SU-DHL-6 (cell line): ENCODE measurements around the gene EXOC4.

Source experiments
- H2AFZ ChIP-seq: fragments of 200-600 bp; sonication (generic); 2 replicates; pipeline ENCODE4 v1.6.1; 2014; ENCODE audit warnings: low read depth, mild to moderate bottlenecking, moderate library complexity, mixed read lengths, antibody characterized with exemption, low read length; ENCODE audit not compliant: severe bottlenecking
- H3F3A ChIP-seq: fragments of 200-600 bp; shearing (Covaris generic); 2 replicates; pipeline ENCODE4 v1.6.0; 2016; ENCODE audit warnings: antibody characterized with exemption, mild to moderate bottlenecking; ENCODE audit not compliant: insufficient read depth
- H3K27ac ChIP-seq: fragments of 200-600 bp; sonication (generic); 2 replicates; pipeline ENCODE4 v1.5.1; 2016; ENCODE audit warnings: low read depth, mild to moderate bottlenecking, low read length, moderate library complexity, mixed read lengths
- H3K27me3 ChIP-seq: fragments of 200-600 bp; sonication (generic), shearing (Covaris generic); 2 replicates; pipeline ENCODE4 v1.6.0; 2014; ENCODE audit warnings: mild to moderate bottlenecking, low read length
- H3K36me3 ChIP-seq: fragments of 200-600 bp; sonication (generic); 2 replicates; pipeline ENCODE4 v1.6.1; 2014; ENCODE audit warnings: mild to moderate bottlenecking, low read length, mixed read lengths
- H3K4me2 ChIP-seq: fragments of 300-600, 200-600 bp; shearing (Covaris generic), sonication (generic); 2 replicates; pipeline ENCODE4 v1.6.0; 2014; ENCODE audit warnings: low read length, low read depth, mild to moderate bottlenecking; ENCODE audit not compliant: poor library complexity, severe bottlenecking
- H3K4me3 ChIP-seq: fragments of 200-600 bp; sonication (generic); 2 replicates; pipeline ENCODE4 v1.5.1; 2014; ENCODE audit warnings: antibody characterized with exemption, low read length, mild to moderate bottlenecking, mixed read lengths; ENCODE audit not compliant: insufficient read depth, poor library complexity, severe bottlenecking
- H3K79me2 ChIP-seq: fragments of 200-600 bp; sonication (generic); 2 replicates; pipeline ENCODE4 v1.6.1; 2014; ENCODE audit warnings: mild to moderate bottlenecking, low read length, moderate library complexity; ENCODE audit not compliant: insufficient read depth
- H3K9ac ChIP-seq: fragments of 200-600 bp; sonication (generic); 2 replicates; pipeline ENCODE4 v1.7.0; 2014; ENCODE audit warnings: mild to moderate bottlenecking, low read length
- H3K9me2 ChIP-seq: fragments of 200-600 bp; sonication (generic); replicated peaks from 2 replicates; pipeline ENCODE4 v1.6.1; 2014; ENCODE audit warnings: low read length; ENCODE audit not compliant: insufficient read depth
- H3K9me3 ChIP-seq: fragments of 200-600 bp; sonication (generic); 2 replicates; pipeline ENCODE4 v1.6.1; 2014; ENCODE audit warnings: low read length, mixed read lengths; ENCODE audit not compliant: insufficient read depth
- H4K20me1 ChIP-seq: fragments of 200-600 bp; sonication (generic); 2 replicates; pipeline ENCODE4 v1.6.1; 2014; ENCODE audit warnings: low read depth, mild to moderate bottlenecking, antibody characterized with exemption, low read length, moderate library complexity, mixed read lengths
- EZH2phosphoT487 ChIP-seq: fragments of 200-600 bp; sonication (generic), shearing (Covaris generic); conservative IDR thresholded peaks from 2 replicates; pipeline ENCODE4 v1.6.1; 2018; ENCODE audit warnings: mild to moderate bottlenecking, antibody characterized with exemption, low read length, moderate library complexity, mixed read lengths
- TF ChIP-seq, protein P1 (sequence below): fragments of 200-600 bp; sonication (generic); IDR thresholded peaks from one replicate; pipeline ENCODE4 v1.5.1; 2017; ENCODE audit warnings: antibody characterized with exemption, mild to moderate bottlenecking, low read length, moderate library complexity; ENCODE audit not compliant: insufficient read depth, poor library complexity, severe bottlenecking

The EXOC4 gene

DNA sequence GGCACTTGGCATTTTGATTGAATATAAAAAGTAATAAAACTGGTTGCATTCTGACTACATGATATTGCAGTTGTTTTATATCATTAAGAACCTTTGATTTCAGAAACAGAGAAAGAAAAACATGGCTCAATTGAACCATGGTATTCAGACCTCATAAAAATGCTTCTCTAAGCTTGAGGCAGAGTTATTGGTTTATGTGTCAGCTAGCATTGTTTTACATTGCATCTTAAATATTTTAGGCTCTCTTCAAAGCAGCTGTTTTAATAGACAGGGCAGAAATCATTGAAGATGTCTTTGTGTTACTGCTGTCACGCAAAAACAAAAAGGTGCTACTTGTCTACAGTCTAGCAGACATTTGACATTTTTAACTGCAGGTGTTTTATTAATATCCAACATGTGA lies 299.2 kb downstream of the EXOC4 start:
- no peaks in the 10 kb centered on the region for H3K9me3 ChIP-seq
- no peak overlapping the region for H2AFZ ChIP-seq
- no peaks in the 10 kb centered on the region for H3F3A ChIP-seq
- no peaks in the 10 kb centered on the region for H3K79me2 ChIP-seq
- no peaks in the 10 kb centered on the region for H3K36me3 ChIP-seq
- H3K9me2 ChIP-seq, result no peaks in the 10 kb centered on the region
- no peak overlapping the region for H3K9ac ChIP-seq
- no peaks in the 10 kb centered on the region for H3K27me3 ChIP-seq
- no peak overlapping the region for H3K4me2 ChIP-seq
- no peaks in the 10 kb centered on the region for H4K20me1 ChIP-seq
- TF ChIP-seq, protein P1, sequence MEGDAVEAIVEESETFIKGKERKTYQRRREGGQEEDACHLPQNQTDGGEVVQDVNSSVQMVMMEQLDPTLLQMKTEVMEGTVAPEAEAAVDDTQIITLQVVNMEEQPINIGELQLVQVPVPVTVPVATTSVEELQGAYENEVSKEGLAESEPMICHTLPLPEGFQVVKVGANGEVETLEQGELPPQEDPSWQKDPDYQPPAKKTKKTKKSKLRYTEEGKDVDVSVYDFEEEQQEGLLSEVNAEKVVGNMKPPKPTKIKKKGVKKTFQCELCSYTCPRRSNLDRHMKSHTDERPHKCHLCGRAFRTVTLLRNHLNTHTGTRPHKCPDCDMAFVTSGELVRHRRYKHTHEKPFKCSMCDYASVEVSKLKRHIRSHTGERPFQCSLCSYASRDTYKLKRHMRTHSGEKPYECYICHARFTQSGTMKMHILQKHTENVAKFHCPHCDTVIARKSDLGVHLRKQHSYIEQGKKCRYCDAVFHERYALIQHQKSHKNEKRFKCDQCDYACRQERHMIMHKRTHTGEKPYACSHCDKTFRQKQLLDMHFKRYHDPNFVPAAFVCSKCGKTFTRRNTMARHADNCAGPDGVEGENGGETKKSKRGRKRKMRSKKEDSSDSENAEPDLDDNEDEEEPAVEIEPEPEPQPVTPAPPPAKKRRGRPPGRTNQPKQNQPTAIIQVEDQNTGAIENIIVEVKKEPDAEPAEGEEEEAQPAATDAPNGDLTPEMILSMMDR, result no peak
- TF ChIP-seq EZH2phosphoT487, result no peak
- no peak overlapping the region for H3K4me3 ChIP-seq
- H3K27ac ChIP-seq, result no peak overlapping the region

DNA sequence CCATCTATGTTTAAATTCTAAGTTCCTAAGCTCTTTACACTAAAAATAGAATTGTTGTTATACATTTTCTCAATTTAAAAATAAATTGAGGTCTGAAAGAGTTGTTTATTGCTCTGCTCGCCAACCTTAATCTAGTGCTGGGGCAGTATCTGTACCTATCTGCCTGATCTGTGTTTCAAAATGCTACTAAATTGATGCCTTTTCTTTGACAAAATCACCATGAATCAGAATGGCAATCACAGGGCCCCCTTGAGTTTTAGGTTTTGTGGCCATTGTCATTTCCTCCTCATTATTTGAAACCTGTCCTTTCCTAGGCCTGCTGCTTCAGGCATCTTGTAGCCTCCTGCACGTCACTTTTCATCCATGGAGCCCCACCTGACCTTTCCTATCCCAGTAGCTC lies 301.5 kb downstream of the EXOC4 start:
- no peaks in the 10 kb centered on the region for H3K27me3 ChIP-seq
- no peaks in the 10 kb centered on the region for H3K36me3 ChIP-seq
- no peak for TF ChIP-seq EZH2phosphoT487
- TF ChIP-seq, protein P1, result no peak
- H3K9ac ChIP-seq, result no peak overlapping the region
- H3K9me2 ChIP-seq, result no peaks in the 10 kb centered on the region
- no peaks in the 10 kb centered on the region for H3K79me2 ChIP-seq
- no peak overlapping the region for H3K27ac ChIP-seq
- H3F3A ChIP-seq, result no peaks in the 10 kb centered on the region
- H3K4me2 ChIP-seq, result no peak overlapping the region
- H4K20me1 ChIP-seq, result no peaks in the 10 kb centered on the region
- no peak overlapping the region for H2AFZ ChIP-seq
- no peak overlapping the region for H3K4me3 ChIP-seq
- H3K9me3 ChIP-seq, result no peaks in the 10 kb centered on the region

DNA sequence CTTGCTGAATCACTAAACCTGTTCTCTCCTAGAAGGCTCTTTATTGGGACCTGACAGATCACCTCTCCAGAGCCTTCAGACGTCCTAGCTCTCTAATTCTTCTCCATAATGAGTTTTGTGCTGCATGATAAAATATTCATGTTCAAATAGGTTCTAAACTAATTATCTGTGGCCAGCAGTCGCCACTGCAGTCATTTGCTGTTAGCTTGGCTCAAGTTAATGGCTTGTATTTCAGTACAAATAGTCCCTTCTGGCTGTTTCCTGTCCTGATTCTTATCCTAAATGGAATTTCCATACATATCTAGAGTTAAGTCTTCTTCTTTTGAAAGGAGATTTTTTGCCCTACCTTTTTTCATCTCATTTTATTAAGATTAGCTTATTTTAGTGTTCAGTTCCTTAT lies 303.2 kb downstream of the EXOC4 start:
- Histone ChIP-seq H4K20me1 (no peaks in the 10 kb centered on the region), H3K9me2 (no peaks in the 10 kb centered on the region), H3K27me3 (no peaks in the 10 kb centered on the region), H3F3A (no peaks in the 10 kb centered on the region), H3K9me3 (no peaks in the 10 kb centered on the region), H3K4me3 (no peak overlapping the region), H3K9ac (no peak overlapping the region), H3K4me2 (no peak overlapping the region), H3K36me3 (no peaks in the 10 kb centered on the region), H2AFZ (no peak overlapping the region), H3K27ac (no peak overlapping the region), H3K79me2 (no peaks in the 10 kb centered on the region)
- TF ChIP-seq EZH2phosphoT487, result no peak

DNA sequence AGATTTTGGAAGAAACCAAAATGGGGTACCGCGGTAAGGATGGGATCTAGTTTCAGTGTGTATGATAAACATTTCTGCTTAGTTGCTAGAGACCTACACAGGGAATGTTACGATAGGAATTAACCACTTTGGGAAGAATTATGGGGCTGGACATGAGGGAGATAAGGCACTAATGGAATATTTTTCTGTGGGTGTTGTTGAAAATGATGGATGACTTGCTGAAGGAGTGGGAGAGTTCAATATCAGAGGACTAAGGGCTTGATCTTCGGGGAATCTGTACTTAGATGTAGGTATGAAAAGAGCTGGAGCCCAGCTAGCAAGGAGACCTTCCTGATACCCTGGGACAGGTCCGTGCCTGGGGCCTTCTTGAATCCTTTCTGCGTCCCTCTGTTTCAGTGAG lies 303.7 kb downstream of the EXOC4 start:
- H2AFZ ChIP-seq, result no peak overlapping the region

More for the DNA sequence above, 303.7 kb downstream of the EXOC4 start:
- Histone ChIP-seq H3K9ac (no peak overlapping the region), H3K79me2 (no peaks in the 10 kb centered on the region), H4K20me1 (no peaks in the 10 kb centered on the region), H3K36me3 (no peaks in the 10 kb centered on the region), H3K27ac (no peak overlapping the region), H3K27me3 (no peaks in the 10 kb centered on the region), H3K9me2 (no peaks in the 10 kb centered on the region), H3K4me3 (no peak overlapping the region), H3K9me3 (no peaks in the 10 kb centered on the region), H3K4me2 (no peak overlapping the region), H3F3A (no peaks in the 10 kb centered on the region)
- TF ChIP-seq EZH2phosphoT487, result no peak
- TF ChIP-seq, protein P1, result no peak
